ENCODE data around the gene MYH3. TPM values are rescaled to one million over a fixed set of nuclear protein-coding genes. Genes with fewer than 3 reads are reported as not detected.

Gene MYH3
- total and polyA plus RNA-seq, 10 donors = 2.2 to 9.0 (median 4.9) TPM

DNA sequence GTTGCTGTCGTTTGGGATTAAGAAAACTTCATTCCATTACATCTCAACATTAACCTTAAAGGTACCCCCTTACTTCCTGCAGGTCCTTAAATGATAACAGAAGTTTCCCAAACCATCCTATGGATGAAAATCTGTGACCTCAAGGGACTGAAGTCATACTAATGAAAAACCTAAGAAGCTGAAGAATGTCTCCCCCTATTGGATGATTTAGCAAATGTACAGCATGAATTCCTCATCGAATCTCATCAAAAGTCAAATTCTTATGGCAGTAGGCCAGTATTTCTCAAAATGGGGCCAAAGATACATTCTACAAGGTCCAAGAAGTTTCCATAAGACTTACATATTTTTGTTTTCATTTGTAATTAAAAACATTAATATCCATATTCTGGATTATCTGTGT is 26.7 kb upstream of the MYH3 start:
- H3K36me3 ChIP-seq = peaks cover 0 to 98% (median 58%) of the 10 kb centered on the region in 6 donors

DNA sequence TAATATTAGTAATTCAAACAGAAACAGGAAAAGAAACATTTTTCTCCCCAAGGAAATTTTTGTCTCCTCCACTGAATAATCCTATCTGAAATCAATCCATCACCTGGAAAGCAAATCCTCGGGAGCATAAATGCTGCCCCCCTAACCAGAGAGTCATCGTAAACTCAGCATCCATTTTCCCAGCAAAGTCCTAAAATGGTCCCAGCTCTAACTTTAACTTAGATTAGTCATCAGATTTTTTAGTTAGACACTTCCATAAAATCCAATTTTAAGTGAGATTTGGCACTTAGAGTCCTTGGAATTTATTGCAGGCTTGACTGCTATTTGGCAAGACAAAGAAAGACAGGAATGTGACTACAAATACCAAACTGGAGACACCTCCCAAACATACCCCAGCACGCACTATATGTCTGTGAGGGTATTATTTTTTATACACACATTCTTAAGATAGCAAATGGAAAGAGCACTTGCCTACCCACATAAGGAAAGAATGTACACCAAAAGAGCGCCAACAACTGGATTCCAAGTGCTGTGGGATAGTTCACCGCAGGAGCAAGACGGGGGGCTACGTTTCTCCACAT is 24.8 kb upstream of the MYH3 start:
- intact Hi-C loops (cut with DNase I; ENCODE audit: low total_unique reads) = no loop called here
- Histone ChIP-seq H3K27ac (no peak overlapping the region), H3K27me3 (replicated peaks in 1 of 7) (no peaks in the 10 kb centered on the region), H3K4me3 (no peak overlapping the region), H3K36me3 (peaks cover 0 to 100% (median 73%) of the 10 kb centered on the region in 6 donors), H3K9me3 (no peaks in the 10 kb centered on the region), H3K4me1 (no peaks in the 10 kb centered on the region)
- TF ChIP-seq POLR2A (IDR thresholded peaks at IDR 0.05) = no peak
- TF ChIP-seq, protein P1, sequence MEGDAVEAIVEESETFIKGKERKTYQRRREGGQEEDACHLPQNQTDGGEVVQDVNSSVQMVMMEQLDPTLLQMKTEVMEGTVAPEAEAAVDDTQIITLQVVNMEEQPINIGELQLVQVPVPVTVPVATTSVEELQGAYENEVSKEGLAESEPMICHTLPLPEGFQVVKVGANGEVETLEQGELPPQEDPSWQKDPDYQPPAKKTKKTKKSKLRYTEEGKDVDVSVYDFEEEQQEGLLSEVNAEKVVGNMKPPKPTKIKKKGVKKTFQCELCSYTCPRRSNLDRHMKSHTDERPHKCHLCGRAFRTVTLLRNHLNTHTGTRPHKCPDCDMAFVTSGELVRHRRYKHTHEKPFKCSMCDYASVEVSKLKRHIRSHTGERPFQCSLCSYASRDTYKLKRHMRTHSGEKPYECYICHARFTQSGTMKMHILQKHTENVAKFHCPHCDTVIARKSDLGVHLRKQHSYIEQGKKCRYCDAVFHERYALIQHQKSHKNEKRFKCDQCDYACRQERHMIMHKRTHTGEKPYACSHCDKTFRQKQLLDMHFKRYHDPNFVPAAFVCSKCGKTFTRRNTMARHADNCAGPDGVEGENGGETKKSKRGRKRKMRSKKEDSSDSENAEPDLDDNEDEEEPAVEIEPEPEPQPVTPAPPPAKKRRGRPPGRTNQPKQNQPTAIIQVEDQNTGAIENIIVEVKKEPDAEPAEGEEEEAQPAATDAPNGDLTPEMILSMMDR (IDR thresholded peaks at IDR 0.05 in 8 of 11, conservative IDR thresholded peaks at IDR 0.05 in 3 of 11) = no peak
- no peak for TF ChIP-seq POLR2AphosphoS5 (IDR thresholded peaks at IDR 0.05)
- no peak for DNase-seq
- WGBS, 5 donors = 80 to 93% (median 87%) methylated on average over 7 of the region's 7 CpGs

More for the DNA sequence above, 26.7 kb upstream of the MYH3 start:
- intact Hi-C loops (cut with DNase I; ENCODE audit: low total_unique reads) = no loop called here
- H3K27ac ChIP-seq = no peak overlapping the region
- H3K4me3 ChIP-seq = no peak overlapping the region
- no peaks in the 10 kb centered on the region for H3K27me3 ChIP-seq (replicated peaks in 1 of 7)
- H3K9me3 ChIP-seq = no peaks in the 10 kb centered on the region
- H3K4me1 ChIP-seq = peaks cover 0 to 6% (median 0%) of the 10 kb centered on the region in 6 donors
- DNase-seq = no peak
- TF ChIP-seq, protein P1 (IDR thresholded peaks at IDR 0.05 in 8 of 11, conservative IDR thresholded peaks at IDR 0.05 in 3 of 11) = peak in 6 of 11 experiments; percentile 15 to 54 (median 36)
- TF ChIP-seq POLR2AphosphoS5 (IDR thresholded peaks at IDR 0.05) = no peak
- WGBS, 5 donors = 52 to 83% (median 58%) methylated on average over 2 of the region's 2 CpGs

- no peak overlapping the region for H3K27ac ChIP-seq
- no peaks in the 10 kb centered on the region for H3K4me1 ChIP-seq
- H3K36me3 ChIP-seq = peaks cover 0 to 75% (median 39%) of the 10 kb centered on the region in 6 donors
- H3K4me3 ChIP-seq = no peak overlapping the region
- no peak for DNase-seq
- TF ChIP-seq POLR2AphosphoS5 (IDR thresholded peaks at IDR 0.05) (no peak), POLR2A (IDR thresholded peaks at IDR 0.05) (no peak)
- TF ChIP-seq, protein P1 (IDR thresholded peaks at IDR 0.05 in 8 of 11, conservative IDR thresholded peaks at IDR 0.05 in 3 of 11) = no peak
- H3K9me3 ChIP-seq = no peaks in the 10 kb centered on the region
- intact Hi-C loops (cut with DNase I; ENCODE audit: low total_unique reads) = no loop called here
- no peaks in the 10 kb centered on the region for H3K27me3 ChIP-seq (replicated peaks in 1 of 7)
- WGBS, 5 donors = 87 to 97% (median 94%) methylated on average over 3 to 4 of the region's 4 CpGs
Measured at GRCh38 chr17:10674704-10675103, 17.6 kb upstream of the MYH3 start.

DNA sequence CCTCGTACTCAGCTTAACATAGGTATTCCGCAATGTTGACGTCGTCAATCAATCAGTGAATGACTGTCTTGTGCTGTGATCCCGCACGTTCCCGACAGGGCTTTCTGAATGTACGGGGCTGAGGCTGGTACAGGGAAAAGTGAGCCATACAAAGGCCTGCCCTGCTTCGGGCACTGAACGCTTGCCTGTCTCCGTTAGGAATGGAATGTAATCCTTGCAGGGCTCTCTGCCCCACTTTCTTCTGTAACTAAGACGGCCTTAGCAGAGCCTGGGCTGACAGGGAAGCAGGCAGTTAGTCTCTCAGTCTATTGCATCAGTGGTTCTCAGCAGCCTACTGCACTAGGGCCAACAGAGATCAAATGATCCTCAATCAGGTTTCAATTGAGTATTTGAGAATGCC is 16.2 kb upstream of the MYH3 start:
- intact Hi-C loops (cut with DNase I; ENCODE audit: low total_unique reads) = no loop called here
- no peak for TF ChIP-seq POLR2A (IDR thresholded peaks at IDR 0.05)
- no peak for TF ChIP-seq POLR2AphosphoS5 (IDR thresholded peaks at IDR 0.05)
- TF ChIP-seq, protein P1 (IDR thresholded peaks at IDR 0.05 in 8 of 11, conservative IDR thresholded peaks at IDR 0.05 in 3 of 11) = no peak

More for the DNA sequence above, 16.2 kb upstream of the MYH3 start:
- no peak overlapping the region for H3K27ac ChIP-seq
- DNase-seq = no peak
- no peaks in the 10 kb centered on the region for H3K9me3 ChIP-seq
- H3K36me3 ChIP-seq = peaks cover 0 to 61% (median 30%) of the 10 kb centered on the region in 6 donors
- H3K4me3 ChIP-seq = no peak overlapping the region
- no peaks in the 10 kb centered on the region for H3K27me3 ChIP-seq (replicated peaks in 1 of 7)
- no peaks in the 10 kb centered on the region for H3K4me1 ChIP-seq
- WGBS, 5 donors = 94 to 98% (median 95%) methylated on average over 12 of the region's 12 CpGs

Measured in spleen (tissue), 11 donors.